ENCODE data around the gene KIAA0232.

The KIAA0232 gene, protein sequence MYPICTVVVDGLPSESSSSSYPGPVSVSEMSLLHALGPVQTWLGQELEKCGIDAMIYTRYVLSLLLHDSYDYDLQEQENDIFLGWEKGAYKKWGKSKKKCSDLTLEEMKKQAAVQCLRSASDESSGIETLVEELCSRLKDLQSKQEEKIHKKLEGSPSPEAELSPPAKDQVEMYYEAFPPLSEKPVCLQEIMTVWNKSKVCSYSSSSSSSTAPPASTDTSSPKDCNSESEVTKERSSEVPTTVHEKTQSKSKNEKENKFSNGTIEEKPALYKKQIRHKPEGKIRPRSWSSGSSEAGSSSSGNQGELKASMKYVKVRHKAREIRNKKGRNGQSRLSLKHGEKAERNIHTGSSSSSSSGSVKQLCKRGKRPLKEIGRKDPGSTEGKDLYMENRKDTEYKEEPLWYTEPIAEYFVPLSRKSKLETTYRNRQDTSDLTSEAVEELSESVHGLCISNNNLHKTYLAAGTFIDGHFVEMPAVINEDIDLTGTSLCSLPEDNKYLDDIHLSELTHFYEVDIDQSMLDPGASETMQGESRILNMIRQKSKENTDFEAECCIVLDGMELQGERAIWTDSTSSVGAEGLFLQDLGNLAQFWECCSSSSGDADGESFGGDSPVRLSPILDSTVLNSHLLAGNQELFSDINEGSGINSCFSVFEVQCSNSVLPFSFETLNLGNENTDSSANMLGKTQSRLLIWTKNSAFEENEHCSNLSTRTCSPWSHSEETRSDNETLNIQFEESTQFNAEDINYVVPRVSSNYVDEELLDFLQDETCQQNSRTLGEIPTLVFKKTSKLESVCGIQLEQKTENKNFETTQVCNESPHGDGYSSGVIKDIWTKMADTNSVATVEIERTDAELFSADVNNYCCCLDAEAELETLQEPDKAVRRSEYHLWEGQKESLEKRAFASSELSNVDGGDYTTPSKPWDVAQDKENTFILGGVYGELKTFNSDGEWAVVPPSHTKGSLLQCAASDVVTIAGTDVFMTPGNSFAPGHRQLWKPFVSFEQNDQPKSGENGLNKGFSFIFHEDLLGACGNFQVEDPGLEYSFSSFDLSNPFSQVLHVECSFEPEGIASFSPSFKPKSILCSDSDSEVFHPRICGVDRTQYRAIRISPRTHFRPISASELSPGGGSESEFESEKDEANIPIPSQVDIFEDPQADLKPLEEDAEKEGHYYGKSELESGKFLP (N-terminal part only)

DNA sequence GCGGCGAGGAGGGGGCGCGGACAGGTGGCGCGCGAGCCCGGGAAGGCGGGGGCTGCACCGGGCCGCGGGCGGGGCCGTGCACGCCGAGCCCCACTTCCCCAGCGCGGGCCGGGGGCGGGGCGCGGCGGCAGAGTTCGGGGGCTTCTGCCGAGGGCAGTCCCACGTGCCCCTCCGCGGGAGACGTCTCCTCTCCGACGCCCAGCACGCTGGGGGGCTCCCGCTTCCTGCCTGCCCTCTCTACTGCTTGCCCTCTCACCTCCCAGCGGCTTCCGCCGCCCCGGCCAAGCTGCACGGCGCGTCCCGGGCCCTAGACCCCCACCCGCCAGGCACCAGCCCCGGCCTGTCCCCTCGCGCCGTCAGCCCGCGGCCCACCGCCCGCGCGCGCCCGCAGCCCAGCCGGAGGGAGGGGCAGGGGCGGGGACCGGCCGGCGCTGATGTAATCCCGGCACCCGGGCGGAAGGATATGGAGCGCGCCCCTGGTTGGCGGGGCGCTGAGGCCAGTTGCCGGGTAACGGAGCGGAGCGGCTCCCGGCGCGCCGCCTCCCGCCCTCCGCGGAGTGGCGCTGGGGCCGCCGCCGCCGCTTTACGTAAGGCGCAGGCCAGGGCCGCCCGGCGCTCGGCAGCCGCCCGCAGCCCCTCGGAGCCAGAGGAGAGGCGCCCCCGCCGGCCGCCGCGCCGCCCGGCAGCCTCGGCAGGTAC, at the start of gene KIAA0232:
KIAA0232 (plus strand) TSS at position 581 of the 699 bp plus-strand sequence. CDS start 41,727 bp downstream, outside the sequence.
- peak; percentile 96 for DNase-seq

GRCh38 chr4:6733358-6734164, 49.0 kb upstream of the KIAA0232 start:
- DNase-seq, result no peak

- DNase-seq, result no peak
Measured at GRCh38 chr4:6734165-6734786, 48.3 kb upstream of the KIAA0232 start.

DNA sequence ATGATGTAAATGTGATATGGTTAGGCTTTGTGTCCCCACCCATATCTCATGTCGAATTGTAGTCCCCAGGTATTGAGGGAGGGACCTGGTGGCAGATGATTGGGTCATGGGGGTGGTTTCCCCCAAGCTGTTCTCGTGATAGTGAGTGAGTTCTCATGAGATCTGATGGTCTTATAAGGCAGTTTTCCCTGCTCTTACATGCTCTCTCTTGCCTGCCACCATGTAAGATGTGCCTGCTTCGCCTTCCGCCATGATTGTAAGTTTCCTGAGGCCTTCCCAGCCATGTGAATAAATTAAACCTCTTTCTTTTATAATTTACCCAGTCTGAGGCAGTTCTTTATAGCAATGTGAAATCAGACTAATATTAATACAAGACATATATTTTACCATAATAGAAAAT, 42.6 kb upstream of the KIAA0232 start:
- DNase-seq, result no peak

- DNase-seq, result no peak
Measured at GRCh38 chr4:6740347-6740746, 42.2 kb upstream of the KIAA0232 start.

GRCh38 chr4:6742507-6742906, 40.0 kb upstream of the KIAA0232 start:
- DNase-seq, result no peak

GRCh38 chr4:6742989-6743388, 39.5 kb upstream of the KIAA0232 start:
- DNase-seq, result no peak

DNA sequence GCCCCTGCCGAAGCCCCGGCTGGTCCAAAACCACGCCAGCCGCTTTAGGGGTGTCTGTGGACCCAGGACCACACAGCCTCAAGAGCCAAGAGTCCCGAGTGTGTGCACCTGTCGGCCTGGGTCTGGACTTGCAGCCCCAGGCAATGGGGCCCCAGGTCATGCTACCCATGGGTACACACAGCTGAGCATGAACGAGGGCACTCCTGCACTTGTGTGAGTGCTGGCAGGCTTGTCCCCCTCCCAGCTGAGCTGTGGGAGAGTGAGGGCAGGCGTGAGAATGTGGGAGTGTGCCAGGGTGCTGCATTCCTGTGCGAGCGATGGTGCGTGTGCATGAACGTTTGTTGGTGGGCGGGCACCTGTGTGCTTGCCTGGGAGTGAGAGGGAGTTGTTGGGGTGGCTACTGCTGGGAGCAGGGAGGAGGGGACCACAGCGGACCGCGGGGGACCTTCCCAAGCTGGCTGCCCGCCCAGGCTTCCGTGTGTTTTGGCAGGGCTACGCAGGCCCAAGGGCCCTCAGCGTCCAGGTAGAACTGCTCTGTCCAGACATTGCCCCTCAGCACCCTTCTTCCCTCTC, 35.7 kb upstream of the KIAA0232 start:
- no peak for DNase-seq

GRCh38 chr4:6747294-6748051, 35.1 kb upstream of the KIAA0232 start:
- no peak for DNase-seq

GRCh38 chr4:6748286-6748685, 34.2 kb upstream of the KIAA0232 start:
- DNase-seq, result no peak

DNA sequence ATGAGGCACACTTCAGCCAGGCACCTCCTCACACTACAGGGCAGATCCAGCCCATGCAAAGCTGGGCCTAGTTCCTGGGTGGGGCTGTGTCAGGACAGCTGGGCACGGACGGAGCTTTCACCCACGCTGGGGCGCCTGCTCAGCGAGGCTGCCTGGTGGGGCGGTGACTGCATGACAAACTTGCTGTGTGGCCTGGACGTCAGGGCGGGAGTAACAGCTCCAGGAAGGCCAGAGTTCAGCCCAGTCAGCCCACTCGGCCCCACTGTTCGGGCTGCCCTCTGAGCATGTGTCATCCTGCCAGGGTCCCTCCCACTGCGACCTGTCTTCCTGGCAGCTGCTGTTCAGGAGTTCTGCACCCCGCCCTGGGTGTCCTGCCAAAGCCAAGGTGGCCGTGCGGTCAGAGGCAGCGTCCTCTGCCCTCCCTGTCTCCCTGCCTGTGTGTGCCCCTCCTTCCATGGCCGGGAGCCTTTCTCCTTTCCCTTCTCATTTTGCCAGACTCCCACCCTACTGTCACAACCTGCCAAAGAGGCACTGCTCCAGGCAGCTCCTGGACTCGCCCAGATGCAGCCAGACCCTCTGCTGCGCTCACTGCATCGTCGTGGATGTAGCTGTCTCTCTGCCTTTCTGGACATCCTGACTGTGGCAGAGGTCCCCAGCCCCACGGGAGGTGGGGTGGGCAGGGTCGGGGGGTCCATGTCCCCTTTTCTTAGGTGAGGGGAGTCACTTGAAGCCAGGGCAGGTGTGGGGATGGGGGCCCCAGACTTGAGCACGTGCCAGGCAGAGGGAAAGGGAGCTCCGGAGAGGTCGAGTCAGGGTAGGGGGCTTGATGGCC, 33.0 kb upstream of the KIAA0232 start:
- no peak for DNase-seq

DNA sequence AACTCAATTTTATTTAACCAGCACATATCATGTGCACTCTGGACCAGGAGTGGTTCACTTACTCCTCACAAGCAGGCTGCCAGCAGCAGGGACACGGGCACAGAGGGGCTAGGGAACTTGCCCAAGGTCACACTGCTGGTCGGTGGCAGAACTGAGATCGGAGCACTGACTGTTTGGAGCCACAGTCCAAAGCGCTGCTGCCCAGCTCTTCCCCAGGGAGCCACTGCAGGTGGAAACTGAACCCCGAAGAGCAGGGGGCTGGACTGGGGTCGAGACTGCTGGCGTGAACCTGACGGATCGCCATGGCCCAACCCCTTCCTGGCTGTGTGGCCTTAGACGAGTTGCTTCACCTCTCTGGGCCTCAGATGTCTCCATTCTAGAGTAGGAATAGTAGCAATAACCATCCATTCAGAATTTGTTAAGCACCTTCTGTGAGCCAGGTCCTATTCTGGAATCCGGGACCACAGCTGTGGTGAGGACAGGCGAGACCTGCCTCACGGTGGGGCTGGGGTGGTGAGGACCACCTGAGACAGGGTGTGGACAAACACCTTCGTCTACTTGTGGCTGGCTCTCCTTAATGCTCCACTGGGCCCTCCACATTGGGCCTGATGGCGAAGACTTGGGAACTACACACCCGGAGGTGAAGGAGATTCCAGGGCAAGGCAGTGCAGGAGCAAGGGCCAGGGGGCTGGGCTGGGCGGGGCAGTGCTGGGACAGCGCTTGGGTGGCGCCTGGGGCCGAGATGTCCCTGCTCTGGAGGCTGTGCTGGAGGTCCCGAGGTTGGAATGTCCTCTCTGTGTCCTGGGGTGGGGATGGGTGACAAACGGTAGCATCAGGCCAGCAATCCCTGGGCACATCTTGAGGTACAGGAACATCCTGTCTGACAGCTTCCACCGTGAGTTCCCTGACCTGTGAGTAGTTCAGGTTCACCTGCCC, 32.0 kb upstream of the KIAA0232 start:
- no peak for DNase-seq

- DNase-seq, result no peak
Measured at GRCh38 chr4:6751611-6752485, 30.7 kb upstream of the KIAA0232 start.

DNA sequence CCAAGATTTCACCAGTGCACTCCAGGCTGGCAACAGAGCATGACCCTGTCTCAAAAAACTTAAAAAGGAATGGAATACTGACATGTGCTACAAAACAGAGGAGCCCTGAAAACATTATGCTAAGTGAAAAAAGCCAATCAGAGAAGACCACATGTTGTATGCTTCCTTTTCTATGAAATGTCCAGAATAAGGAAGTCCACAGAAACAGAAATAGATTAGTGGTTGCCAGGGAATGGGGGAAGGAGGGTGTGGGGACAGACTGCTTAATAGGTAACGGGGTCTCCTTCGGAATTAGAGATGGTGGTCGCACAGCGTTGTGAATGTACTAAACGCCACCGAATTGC, 30.1 kb upstream of the KIAA0232 start:
- no peak for DNase-seq

GRCh38 chr4:6753103-6753560, 29.4 kb upstream of the KIAA0232 start:
- DNase-seq, result no peak

- no peak for DNase-seq
Measured at GRCh38 chr4:6753891-6754290, 28.6 kb upstream of the KIAA0232 start.
